H9 (cell line): ENCODE measurements around the gene GNA15. TPM values are rescaled to one million over a fixed set of nuclear protein-coding genes. Genes with fewer than 3 reads are reported as not detected.

Experiments used
- DNase-seq: peaks from one replicate; pipeline ENCODE4 v3.0.0-alpha.2; 2017
- H2AFZ ChIP-seq: one replicate; pipeline ENCODE4 v1.6.1; 2013; ENCODE audit warnings: mild to moderate bottlenecking, low read length, control low read depth, moderate library complexity
- H2AK5ac ChIP-seq: 2 replicates; pipeline ENCODE4 v1.6.1; 2013; ENCODE audit warnings: low read length, control low read depth, mixed read lengths; ENCODE audit not compliant: insufficient read length
- H2BK120ac ChIP-seq: one replicate; pipeline ENCODE4 v1.6.1; 2013; ENCODE audit warnings: low read depth, mild to moderate bottlenecking, low read length, control low read depth, inconsistent platforms; ENCODE audit not compliant: poor library complexity, severe bottlenecking
- H2BK12ac ChIP-seq: 2 replicates; pipeline ENCODE4 v1.6.1; 2013; ENCODE audit warnings: low read length, control low read depth, mixed read lengths, low read depth; ENCODE audit not compliant: insufficient read length
- H2BK15ac ChIP-seq: 2 replicates; pipeline ENCODE4 v1.6.1; 2013; ENCODE audit warnings: low read depth, low read length, control low read depth
- H2BK20ac ChIP-seq: one replicate; pipeline ENCODE4 v1.6.1; 2013; ENCODE audit warnings: low read depth, mild to moderate bottlenecking, low read length, control low read depth, inconsistent platforms; ENCODE audit not compliant: poor library complexity, severe bottlenecking
- H2BK5ac ChIP-seq: 2 replicates; pipeline ENCODE4 v1.6.1; 2013; ENCODE audit warnings: low read length, control low read depth, mixed read lengths; ENCODE audit not compliant: insufficient read length
- H3K14ac ChIP-seq: 2 replicates; pipeline ENCODE4 v1.6.1; 2013; ENCODE audit warnings: low read length, control low read depth; ENCODE audit not compliant: insufficient read depth
- H3K18ac ChIP-seq: 2 replicates; pipeline ENCODE4 v1.6.1; 2013; ENCODE audit warnings: low read depth, mild to moderate bottlenecking, mixed read lengths, low read length, control low read depth; ENCODE audit not compliant: insufficient read length
- H3K23ac ChIP-seq: 2 replicates; pipeline ENCODE4 v1.6.1; 2013; ENCODE audit warnings: low read length, control low read depth, mixed read lengths, low read depth; ENCODE audit not compliant: insufficient read length
- H3K23me2 ChIP-seq: 2 replicates; pipeline ENCODE4 v1.6.1; 2013; ENCODE audit warnings: low read depth, mild to moderate bottlenecking, mixed read lengths, low read length, control low read depth; ENCODE audit not compliant: insufficient read length, poor library complexity, severe bottlenecking
- H3K27ac ChIP-seq: 2 replicates; pipeline ENCODE4 v1.5.1; 2013; ENCODE audit warnings: low read length, control low read depth, mixed read lengths, low read depth; ENCODE audit not compliant: insufficient read length
- H3K27me3 ChIP-seq: 2 replicates; pipeline ENCODE4 v1.6.1; 2013; ENCODE audit warnings: low read length, control low read depth, inconsistent platforms; ENCODE audit not compliant: insufficient read depth
- H3K4ac ChIP-seq: 2 replicates; pipeline ENCODE4 v1.6.1; 2013; ENCODE audit warnings: low read depth, mild to moderate bottlenecking, control low read depth, inconsistent platforms, low read length, moderate library complexity
- H3K4me1 ChIP-seq: 2 replicates; pipeline ENCODE4 v1.6.1; 2013; ENCODE audit warnings: low read length, control low read depth, inconsistent platforms; ENCODE audit not compliant: insufficient read depth
- H3K4me2 ChIP-seq: 2 replicates; pipeline ENCODE4 v1.6.1; 2013; ENCODE audit warnings: low read length, control low read depth, mixed read lengths; ENCODE audit not compliant: insufficient read length, insufficient read depth
- H3K56ac ChIP-seq: 2 replicates; pipeline ENCODE4 v1.6.1; 2013; ENCODE audit warnings: low read depth, mild to moderate bottlenecking, mixed read lengths, low read length, control low read depth; ENCODE audit not compliant: insufficient read length
- H3K79me1 ChIP-seq: 2 replicates; pipeline ENCODE4 v1.6.1; 2013; ENCODE audit warnings: low read depth, mild to moderate bottlenecking, moderate library complexity, low read length, control low read depth, inconsistent platforms; ENCODE audit not compliant: insufficient read depth, poor library complexity, severe bottlenecking
- H3K79me2 ChIP-seq: 2 replicates; pipeline ENCODE4 v1.6.1; 2013; ENCODE audit warnings: low read length, control low read depth, inconsistent platforms; ENCODE audit not compliant: insufficient read depth
- H3K9ac ChIP-seq: 2 replicates; pipeline ENCODE4 v1.6.1; 2013; ENCODE audit warnings: low read length, control low read depth, mixed read lengths; ENCODE audit not compliant: insufficient read length; ENCODE audit errors: extremely low read depth
- H3K9me3 ChIP-seq: one replicate; pipeline ENCODE4 v1.6.1; 2013; ENCODE audit warnings: low read depth, low read length, inconsistent platforms; ENCODE audit not compliant: control insufficient read depth
- H3T11ph ChIP-seq: one replicate; pipeline ENCODE4 v1.6.1; 2013; ENCODE audit warnings: mild to moderate bottlenecking, low read length, control low read depth, inconsistent platforms
- H4K20me1 ChIP-seq: one replicate; pipeline ENCODE4 v1.6.1; 2013; ENCODE audit not compliant: control insufficient read depth, insufficient read length, insufficient read depth
- H4K5ac ChIP-seq: 2 replicates; pipeline ENCODE4 v1.6.1; 2013; ENCODE audit warnings: low read depth, mild to moderate bottlenecking, mixed read lengths, low read length, control low read depth; ENCODE audit not compliant: insufficient read length
- H4K8ac ChIP-seq: replicated peaks from 2 replicates; pipeline ENCODE4 v1.6.1; 2013; ENCODE audit warnings: low read length, control low read depth, mixed read lengths, low read depth; ENCODE audit not compliant: insufficient read length
- H4K91ac ChIP-seq: 2 replicates; pipeline ENCODE4 v1.6.1; 2013; ENCODE audit warnings: low read depth, mild to moderate bottlenecking, moderate library complexity, mixed read lengths, low read length, control low read depth; ENCODE audit not compliant: insufficient read length
- H3K27ac Mint-ChIP-seq, 3 experiments: 2 replicates in 2 of 3; 3 replicates in 1 of 3; pipeline ENCODE4 v1.8.0; 2020 to 2021; ENCODE audit warnings: mixed read lengths in 3 of 3, mild to moderate bottlenecking in 1 of 3, moderate library complexity in 1 of 3
- H3K27me3 Mint-ChIP-seq: 2 replicates; pipeline ENCODE4 v1.8.0; 2021; ENCODE audit warnings: low read depth, mild to moderate bottlenecking, moderate library complexity, mixed read lengths
- H3K36me3 Mint-ChIP-seq, 3 experiments: 2 replicates in 2 of 3; 3 replicates in 1 of 3; pipeline ENCODE4 v1.8.0; 2020 to 2021; ENCODE audit warnings: low read depth in 3 of 3, mixed read lengths in 3 of 3; ENCODE audit not compliant: insufficient read depth in 1 of 3
- H3K4me1 Mint-ChIP-seq, 2 experiments: 2 replicates each; pipeline ENCODE4 v1.8.0; 2020; ENCODE audit warnings: mixed read lengths in 2 of 2
- H3K4me3 Mint-ChIP-seq, 2 experiments: 2 replicates in 1 of 2; 3 replicates in 1 of 2; pipeline ENCODE4 v1.8.0; 2020 to 2021; ENCODE audit warnings: mild to moderate bottlenecking in 2 of 2, mixed read lengths in 2 of 2, moderate library complexity in 1 of 2
- H3K9me3 Mint-ChIP-seq, 2 experiments: 2 replicates in 1 of 2; 3 replicates in 1 of 2; pipeline ENCODE4 v1.8.0; 2020; ENCODE audit warnings: mild to moderate bottlenecking in 2 of 2, mixed read lengths in 2 of 2, moderate library complexity in 1 of 2
- CTCF ChIP-seq: fragments of 200-600 bp; sonication (generic); conservative IDR thresholded peaks from 3 replicates; pipeline ENCODE4 v1.8.0; 2021; ENCODE audit warnings: antibody characterized with exemption, mild to moderate bottlenecking
- WGBS: extraction: QIAGEN DNeasy Blood & Tissue Kit; methylation state at CpG from one replicate; pipeline ENCODE4 v1.1.7; 2013; ENCODE audit warnings: missing lambda C conversion rate, low lambda C conversion rate, mixed read lengths; ENCODE audit not compliant: insufficient read length; ENCODE audit errors: extremely low coverage; 5-methylcytosine and 5-hydroxymethylcytosine counted together
- total RNA-seq: library from RNA; stranded (reverse); gene quantifications from 2 replicates; pipeline ENCODE4 v1.2.1, GENCODE V29; 2021

The GNA15 gene
- total RNA-seq, 1 experiment from 2014 or later: not detected

DNA sequence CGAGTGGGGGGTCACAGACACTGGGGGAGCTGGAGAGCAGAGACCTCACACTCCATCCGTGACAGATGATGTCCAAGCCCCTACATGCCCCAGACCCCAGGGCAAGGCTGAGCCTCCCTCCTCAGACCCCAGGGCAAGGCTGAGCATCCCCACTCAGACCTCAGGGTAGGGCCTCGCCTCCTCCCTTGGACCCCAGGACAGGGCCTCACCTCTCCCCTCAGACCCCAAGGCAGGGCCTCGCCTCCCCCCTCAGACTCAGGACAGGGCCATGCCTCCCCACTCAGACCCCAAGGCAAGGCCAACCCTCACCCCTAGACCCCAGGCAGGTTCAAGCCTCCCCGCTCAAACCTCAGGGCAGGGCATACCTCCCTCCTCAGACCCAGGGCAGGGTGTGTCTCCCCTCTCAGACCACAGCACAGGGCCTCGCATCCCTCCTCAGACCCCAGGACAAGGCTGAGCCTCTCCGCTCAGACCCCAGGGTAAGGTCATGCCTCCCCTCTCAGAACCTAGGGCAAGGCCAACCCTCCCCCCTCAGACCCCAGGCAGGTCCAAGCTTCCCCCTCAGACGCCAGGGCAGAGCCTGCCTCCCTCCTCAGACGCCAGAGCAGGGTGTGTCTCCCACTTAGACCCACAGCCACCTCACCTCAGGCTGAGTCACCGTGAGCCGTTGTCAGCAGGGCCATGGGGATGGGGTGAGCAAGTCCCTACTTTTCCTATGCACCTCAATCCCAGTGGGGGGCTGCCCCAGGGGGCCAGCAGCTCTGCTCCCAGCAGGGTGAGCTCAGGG is 41.1 kb downstream of the GNA15 start:
- no peak overlapping the region for H3K9ac ChIP-seq
- no peak overlapping the region for H3K56ac ChIP-seq
- Mint-ChIP-seq H3K9me3 (no peaks in the 10 kb centered on the region), H3K27ac (no peak overlapping the region), H3K27me3 (peaks cover 11% of the 10 kb centered on the region), H3K4me1 (no peaks in the 10 kb centered on the region), H3K36me3 (no peaks in the 10 kb centered on the region), H3K4me3 (no peak overlapping the region)
- no peak overlapping the region for H4K5ac ChIP-seq
- no peak overlapping the region for H3T11ph ChIP-seq
- no peak overlapping the region for H3K18ac ChIP-seq
- no peak overlapping the region for H2BK20ac ChIP-seq
- no peaks in the 10 kb centered on the region for H3K27me3 ChIP-seq
- no peak overlapping the region for H3K27ac ChIP-seq
- no peak overlapping the region for H2AFZ ChIP-seq
- no peaks in the 10 kb centered on the region for H4K20me1 ChIP-seq
- no peak overlapping the region for H2BK5ac ChIP-seq
- no peaks in the 10 kb centered on the region for H3K23me2 ChIP-seq
- whole genome bisulfite sequencing: no CpG with 5 or more reads among the region's 11 CpGs
- H3K23ac ChIP-seq: no peak overlapping the region
- TF ChIP-seq CTCF: no peak
- no peak overlapping the region for H4K91ac ChIP-seq
- no peak overlapping the region for H3K14ac ChIP-seq
- no peak overlapping the region for H2BK120ac ChIP-seq
- peak; percentile 29 for DNase-seq
- no peaks in the 10 kb centered on the region for H3K79me1 ChIP-seq
- H2BK12ac ChIP-seq: no peak overlapping the region
- H3K4ac ChIP-seq: no peak overlapping the region
- H2AK5ac ChIP-seq: no peak overlapping the region
- no peaks in the 10 kb centered on the region for H3K4me1 ChIP-seq
- no peak overlapping the region for H4K8ac ChIP-seq
- H3K4me2 ChIP-seq: no peak overlapping the region
- H3K79me2 ChIP-seq: no peaks in the 10 kb centered on the region
- H2BK15ac ChIP-seq: 0 out of 2 replicates have a peak overlapping the region, but pooled peaks have one; percentile 13
- H3K9me3 ChIP-seq: no peaks in the 10 kb centered on the region
